BE2C (cell line): ENCODE results near the gene CD200R1.

ENCODE experiments used
- DNase-seq: peaks from one replicate; pipeline ENCODE4 v3.0.0-alpha.2; 2020
- H3K27me3 ChIP-seq: fragments of 250-450 bp; sonication (Bioruptor Pico); 2 replicates; pipeline ENCODE4 v1.5.1; 2020; ENCODE audit warnings: mild to moderate bottlenecking
- H3K36me3 ChIP-seq: fragments of 250-450 bp; sonication (Bioruptor Pico); 2 replicates; pipeline ENCODE4 v1.5.1; 2020; ENCODE audit warnings: mild to moderate bottlenecking
- H3K4me1 ChIP-seq: fragments of 250-450 bp; sonication (Bioruptor Pico); 2 replicates; pipeline ENCODE4 v1.5.1; 2020
- H3K4me3 ChIP-seq: 2 replicates; pipeline ENCODE4 v1.5.1; 2011; ENCODE audit warnings: low read depth, low read length
- H3K9me3 ChIP-seq: fragments of 250-450 bp; sonication (Bioruptor Pico); 2 replicates; pipeline ENCODE4 v1.5.1; 2020
- CTCF ChIP-seq: IDR thresholded peaks from 2 replicates; pipeline ENCODE4 v1.5.1; 2012; ENCODE audit warnings: mild to moderate bottlenecking, low read depth, low read length

Gene CD200R1

GRCh38 chr3:112894258-112894657, 80.6 kb downstream of the CD200R1 start:
- Histone ChIP-seq H3K36me3 (no peaks in the 10 kb centered on the region), H3K27me3 (no peaks in the 10 kb centered on the region), H3K4me3 (no peak overlapping the region), H3K9me3 (no peaks in the 10 kb centered on the region), H3K4me1 (no peaks in the 10 kb centered on the region)
- DNase-seq = no peak
- no peak for TF ChIP-seq CTCF

GRCh38 chr3:112889357-112889756, 85.5 kb downstream of the CD200R1 start:
- DNase-seq = no peak
- Histone ChIP-seq H3K4me3 (no peak overlapping the region), H3K4me1 (no peaks in the 10 kb centered on the region), H3K27me3 (no peaks in the 10 kb centered on the region), H3K9me3 (no peaks in the 10 kb centered on the region), H3K36me3 (no peaks in the 10 kb centered on the region)
- TF ChIP-seq CTCF = no peak

- Histone ChIP-seq H3K4me1 (no peaks in the 10 kb centered on the region), H3K9me3 (no peaks in the 10 kb centered on the region), H3K27me3 (no peaks in the 10 kb centered on the region), H3K36me3 (no peaks in the 10 kb centered on the region), H3K4me3 (no peak overlapping the region)
- no peak for TF ChIP-seq CTCF
- DNase-seq = no peak
Measured at GRCh38 chr3:112888381-112889085, 86.4 kb downstream of the CD200R1 start.

DNA sequence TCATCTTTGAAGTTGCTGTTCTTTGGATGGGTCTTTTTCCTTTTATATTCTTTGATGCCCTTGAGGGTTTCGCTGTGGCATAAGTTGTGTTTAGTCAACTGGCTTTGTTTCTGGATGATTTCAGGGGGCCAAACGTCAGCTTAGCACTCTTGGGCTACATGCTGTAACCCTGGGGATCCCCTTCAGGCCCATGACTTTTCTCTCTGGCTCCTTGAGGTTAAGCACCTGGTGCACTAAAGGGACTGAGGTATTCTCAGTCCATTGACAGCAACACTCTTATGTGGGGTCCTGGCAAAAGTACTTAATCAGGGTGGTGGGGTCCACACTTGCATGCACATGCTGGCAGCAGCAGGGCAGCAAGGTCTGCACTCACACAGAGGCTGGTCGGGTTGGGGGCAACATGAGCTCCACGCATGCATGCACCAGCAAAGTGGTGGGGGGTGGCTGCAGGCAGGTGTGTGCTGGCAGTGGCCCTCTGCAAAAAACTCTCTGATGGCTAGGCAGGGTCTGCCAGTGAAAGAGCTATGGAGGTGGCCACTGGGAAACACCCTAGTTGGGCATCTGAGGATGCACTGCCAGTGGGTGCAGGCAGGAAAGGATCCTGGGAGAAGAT, 90.1 kb downstream of the CD200R1 start:
- DNase-seq = no peak
- Histone ChIP-seq H3K27me3 (no peaks in the 10 kb centered on the region), H3K36me3 (no peaks in the 10 kb centered on the region), H3K4me1 (no peaks in the 10 kb centered on the region), H3K9me3 (no peaks in the 10 kb centered on the region), H3K4me3 (no peak overlapping the region)
- no peak for TF ChIP-seq CTCF

DNA sequence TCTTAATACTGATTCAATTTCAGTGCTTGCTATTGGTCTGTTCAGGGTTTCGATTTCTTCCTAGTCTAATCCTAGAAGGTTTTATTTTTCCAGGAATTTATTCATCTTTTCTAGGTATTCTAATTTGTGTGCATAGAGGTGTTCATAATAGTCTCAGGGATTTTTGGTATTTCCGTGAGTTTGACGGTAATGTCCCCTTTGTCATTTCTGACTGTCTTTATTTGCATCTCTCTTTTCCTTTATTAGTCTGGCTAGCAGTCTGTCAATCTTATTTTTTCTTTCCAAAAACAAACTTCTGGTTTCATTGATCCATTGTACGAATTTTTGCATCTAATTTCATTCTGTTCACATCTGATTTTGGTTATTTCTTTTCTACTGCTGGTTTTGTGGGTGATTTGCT, 93.0 kb downstream of the CD200R1 start:
- Histone ChIP-seq H3K36me3 (no peaks in the 10 kb centered on the region), H3K27me3 (no peaks in the 10 kb centered on the region), H3K4me1 (no peaks in the 10 kb centered on the region), H3K4me3 (no peak overlapping the region), H3K9me3 (no peaks in the 10 kb centered on the region)
- TF ChIP-seq CTCF = no peak
- DNase-seq = no peak

DNA sequence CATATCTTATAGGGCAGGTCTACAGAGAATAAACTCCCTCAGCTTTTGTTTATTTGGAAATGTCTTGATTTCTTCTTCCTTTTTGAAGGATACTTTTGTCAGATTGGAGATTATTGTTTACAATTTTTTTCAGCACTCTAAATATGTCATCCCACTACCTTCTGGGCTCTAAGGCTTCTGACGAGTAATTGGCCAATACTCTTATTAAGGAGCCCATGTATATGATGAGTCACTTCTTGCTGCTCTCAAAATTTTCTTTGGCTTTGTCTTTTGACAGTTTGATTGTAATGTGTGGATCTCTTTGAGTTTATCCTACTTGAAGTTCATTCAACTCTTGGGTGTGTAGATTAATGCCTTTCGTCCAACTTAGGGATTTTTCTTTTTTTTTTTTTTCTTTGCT, 99.3 kb downstream of the CD200R1 start:
- no peak overlapping the region for H3K4me3 ChIP-seq
- no peaks in the 10 kb centered on the region for H3K4me1 ChIP-seq
- H3K36me3 ChIP-seq = no peaks in the 10 kb centered on the region
- TF ChIP-seq CTCF = no peak
- H3K27me3 ChIP-seq = no peaks in the 10 kb centered on the region
- no peak for DNase-seq
- no peaks in the 10 kb centered on the region for H3K9me3 ChIP-seq
